Measurements from ENCODE around the gene RANBP3.
A peak's percentile ranks its signal among the peaks of the same experiment; 100 is the strongest.
"Not testable (repeated sequence)": the region's sequence is repeated elsewhere in the genome, so short reads cannot be mapped to it uniquely, and the experiment has no call there.

RANBP3 gene

GRCh38 chr19:5964816-5965565 is 12.9 kb downstream of the RANBP3 start:
- DNase-seq (ENCODE audit: insufficient read length, low spot score) = no peak
- no peak for TF ChIP-seq CTCF (IDR thresholded peaks at IDR 0.05; ENCODE audit: insufficient read depth, missing control alignments)
- no peak for FAIRE-seq

- no peak for TF ChIP-seq CTCF (IDR thresholded peaks at IDR 0.05; ENCODE audit: insufficient read depth, missing control alignments)
- no peak for FAIRE-seq
- DNase-seq (ENCODE audit: insufficient read length, low spot score) = no peak
Observed at GRCh38 chr19:5963855-5964254, 14.1 kb downstream of the RANBP3 start.

- peak; percentile 77 for FAIRE-seq
- not testable (repeated sequence) for DNase-seq (ENCODE audit: insufficient read length, low spot score)
Observed at GRCh38 chr19:5963259-5963658, 14.7 kb downstream of the RANBP3 start.

GRCh38 chr19:5961969-5962945 is 15.7 kb downstream of the RANBP3 start:
- FAIRE-seq (no peak), DNase-seq (ENCODE audit: insufficient read length, low spot score) (no peak)

GRCh38 chr19:5961641-5961968 is 16.3 kb downstream of the RANBP3 start:
- FAIRE-seq; DNase-seq (ENCODE audit: insufficient read length, low spot score): not testable (repeated sequence)

More at GRCh38 chr19:5961969-5962945, 15.7 kb downstream of the RANBP3 start:
- no peak for TF ChIP-seq CTCF (IDR thresholded peaks at IDR 0.05; ENCODE audit: insufficient read depth, missing control alignments)

- DNase-seq (ENCODE audit: insufficient read length, low spot score) (no peak), FAIRE-seq (no peak)
- no peak for TF ChIP-seq CTCF (IDR thresholded peaks at IDR 0.05; ENCODE audit: insufficient read depth, missing control alignments)
Observed at GRCh38 chr19:5960005-5961001, 17.6 kb downstream of the RANBP3 start.

GRCh38 chr19:5959260-5960004 is 18.5 kb downstream of the RANBP3 start:
- no peak for FAIRE-seq

More at GRCh38 chr19:5959260-5960004, 18.5 kb downstream of the RANBP3 start:
- no peak for DNase-seq (ENCODE audit: insufficient read length, low spot score)
- no peak for TF ChIP-seq CTCF (IDR thresholded peaks at IDR 0.05; ENCODE audit: insufficient read depth, missing control alignments)

Measured in D721Med (cell line).